ENCODE data around the gene CADM3.

Gene CADM3

GRCh38 chr1:159171254-159171687 is at the start of gene CADM3:
CADM3 (plus strand) TSS chr1:159171615; CDS start chr1:159171766, 151 bp downstream.
- H3K27ac ChIP-seq (ENCODE audit: low read length): no peak within 1 kb of the TSS
- peaks cover 19% of the 10 kb centered on the region for H3K27me3 ChIP-seq (ENCODE audit: insufficient read depth, low read length)
- no peaks in the 10 kb centered on the region; the same call in 1 of the 2 replicates for H3K36me3 ChIP-seq (ENCODE audit: insufficient read depth, low read depth, low read length)
- H3K4me3 ChIP-seq (ENCODE audit: low read length): peak within 1 kb of the TSS; percentile 97
- peaks cover 10% of the 10 kb centered on the region; the same call in 1 of the 2 replicates for H3K4me1 ChIP-seq (ENCODE audit: insufficient read depth, low read length)
- H3K9ac ChIP-seq (ENCODE audit: low read depth, low read length): peak within 1 kb of the TSS; percentile 59; the same call in 1 of the 2 replicates
- no peaks in the 10 kb centered on the region for H3K9me3 ChIP-seq (ENCODE audit: insufficient read depth, low read depth, low read length)

GRCh38 chr1:159122005-159122621 is 49.3 kb upstream of the CADM3 start:
- Histone ChIP-seq H3K36me3 (ENCODE audit: insufficient read depth, low read depth, low read length) (no peaks in the 10 kb centered on the region), H3K27ac (ENCODE audit: low read length) (no peak overlapping the region), H3K4me3 (ENCODE audit: low read length) (no peak overlapping the region), H3K9me3 (ENCODE audit: insufficient read depth, low read depth, low read length) (no peaks in the 10 kb centered on the region; the same call in 1 of the 2 replicates), H3K27me3 (ENCODE audit: insufficient read depth, low read length) (no peaks in the 10 kb centered on the region), H3K9ac (ENCODE audit: low read depth, low read length) (no peak overlapping the region), H3K4me1 (ENCODE audit: insufficient read depth, low read length) (peaks cover 4% of the 10 kb centered on the region)

- no peaks in the 10 kb centered on the region for H3K27me3 ChIP-seq (ENCODE audit: insufficient read depth, low read length)
- H3K4me3 ChIP-seq (ENCODE audit: low read length): no peak overlapping the region
- no peaks in the 10 kb centered on the region; the same call in 1 of the 2 replicates for H3K9me3 ChIP-seq (ENCODE audit: insufficient read depth, low read depth, low read length)
- no peak overlapping the region for H3K27ac ChIP-seq (ENCODE audit: low read length)
- H3K9ac ChIP-seq (ENCODE audit: low read depth, low read length): no peak overlapping the region
- peaks cover 4% of the 10 kb centered on the region for H3K4me1 ChIP-seq (ENCODE audit: insufficient read depth, low read length)
- no peaks in the 10 kb centered on the region for H3K36me3 ChIP-seq (ENCODE audit: insufficient read depth, low read depth, low read length)
Observed at GRCh38 chr1:159123587-159123986, 47.8 kb upstream of the CADM3 start.

- Histone ChIP-seq H3K9ac (ENCODE audit: low read depth, low read length) (no peak overlapping the region), H3K4me3 (ENCODE audit: low read length) (no peak overlapping the region), H3K9me3 (ENCODE audit: insufficient read depth, low read depth, low read length) (no peaks in the 10 kb centered on the region), H3K36me3 (ENCODE audit: insufficient read depth, low read depth, low read length) (no peaks in the 10 kb centered on the region), H3K27ac (ENCODE audit: low read length) (no peak overlapping the region), H3K27me3 (ENCODE audit: insufficient read depth, low read length) (no peaks in the 10 kb centered on the region), H3K4me1 (ENCODE audit: insufficient read depth, low read length) (no peaks in the 10 kb centered on the region)
Observed at GRCh38 chr1:159132271-159132881, 39.0 kb upstream of the CADM3 start.

- H3K4me3 ChIP-seq (ENCODE audit: low read length): no peak overlapping the region
- H3K4me1 ChIP-seq (ENCODE audit: insufficient read depth, low read length): no peaks in the 10 kb centered on the region; the same call in 1 of the 2 replicates
- no peaks in the 10 kb centered on the region for H3K27me3 ChIP-seq (ENCODE audit: insufficient read depth, low read length)
Observed at GRCh38 chr1:159140474-159140873, 30.9 kb upstream of the CADM3 start.

GRCh38 chr1:159141584-159142390 is 29.6 kb upstream of the CADM3 start:
- no peaks in the 10 kb centered on the region; the same call in 1 of the 2 replicates for H3K4me1 ChIP-seq (ENCODE audit: insufficient read depth, low read length)
- H3K36me3 ChIP-seq (ENCODE audit: insufficient read depth, low read depth, low read length): no peaks in the 10 kb centered on the region
- no peaks in the 10 kb centered on the region for H3K9me3 ChIP-seq (ENCODE audit: insufficient read depth, low read depth, low read length)
- no peak overlapping the region for H3K27ac ChIP-seq (ENCODE audit: low read length)
- peak overlapping the region; percentile 35; the same call in 1 of the 2 replicates for H3K9ac ChIP-seq (ENCODE audit: low read depth, low read length)
- H3K27me3 ChIP-seq (ENCODE audit: insufficient read depth, low read length): no peaks in the 10 kb centered on the region
- peak overlapping the region; percentile 49 for H3K4me3 ChIP-seq (ENCODE audit: low read length)

More at GRCh38 chr1:159140474-159140873, 30.9 kb upstream of the CADM3 start:
- Histone ChIP-seq H3K9ac (ENCODE audit: low read depth, low read length) (no peak overlapping the region), H3K27ac (ENCODE audit: low read length) (no peak overlapping the region), H3K36me3 (ENCODE audit: insufficient read depth, low read depth, low read length) (no peaks in the 10 kb centered on the region), H3K9me3 (ENCODE audit: insufficient read depth, low read depth, low read length) (no peaks in the 10 kb centered on the region)

GRCh38 chr1:159142391-159142663 is 29.1 kb upstream of the CADM3 start:
- H3K4me3 ChIP-seq (ENCODE audit: low read length): peak overlapping the region; percentile 49; the same call in 1 of the 2 replicates
- H3K9ac ChIP-seq (ENCODE audit: low read depth, low read length): peak overlapping the region; percentile 35; the same call in 1 of the 2 replicates
- no peaks in the 10 kb centered on the region for H3K36me3 ChIP-seq (ENCODE audit: insufficient read depth, low read depth, low read length)
- no peaks in the 10 kb centered on the region; the same call in 1 of the 2 replicates for H3K4me1 ChIP-seq (ENCODE audit: insufficient read depth, low read length)
- no peak overlapping the region for H3K27ac ChIP-seq (ENCODE audit: low read length)
- H3K27me3 ChIP-seq (ENCODE audit: insufficient read depth, low read length): no peaks in the 10 kb centered on the region
- no peaks in the 10 kb centered on the region for H3K9me3 ChIP-seq (ENCODE audit: insufficient read depth, low read depth, low read length)

GRCh38 chr1:159142726-159143510 is 28.5 kb upstream of the CADM3 start:
- H3K27ac ChIP-seq (ENCODE audit: low read length): no peak overlapping the region
- H3K4me1 ChIP-seq (ENCODE audit: insufficient read depth, low read length): no peaks in the 10 kb centered on the region; the same call in 1 of the 2 replicates
- H3K36me3 ChIP-seq (ENCODE audit: insufficient read depth, low read depth, low read length): no peaks in the 10 kb centered on the region
- H3K27me3 ChIP-seq (ENCODE audit: insufficient read depth, low read length): no peaks in the 10 kb centered on the region
- no peak overlapping the region for H3K9ac ChIP-seq (ENCODE audit: low read depth, low read length)
- no peak overlapping the region for H3K4me3 ChIP-seq (ENCODE audit: low read length)
- H3K9me3 ChIP-seq (ENCODE audit: insufficient read depth, low read depth, low read length): no peaks in the 10 kb centered on the region

- no peaks in the 10 kb centered on the region for H3K36me3 ChIP-seq (ENCODE audit: insufficient read depth, low read depth, low read length)
- no peak overlapping the region for H3K27ac ChIP-seq (ENCODE audit: low read length)
- no peaks in the 10 kb centered on the region for H3K27me3 ChIP-seq (ENCODE audit: insufficient read depth, low read length)
- H3K4me3 ChIP-seq (ENCODE audit: low read length): no peak overlapping the region
- H3K9me3 ChIP-seq (ENCODE audit: insufficient read depth, low read depth, low read length): no peaks in the 10 kb centered on the region
- H3K4me1 ChIP-seq (ENCODE audit: insufficient read depth, low read length): no peaks in the 10 kb centered on the region; the same call in 1 of the 2 replicates
- no peak overlapping the region for H3K9ac ChIP-seq (ENCODE audit: low read depth, low read length)
Observed at GRCh38 chr1:159144571-159144970, 26.8 kb upstream of the CADM3 start.

GRCh38 chr1:159146980-159147379 is 24.4 kb upstream of the CADM3 start:
- no peaks in the 10 kb centered on the region for H3K36me3 ChIP-seq (ENCODE audit: insufficient read depth, low read depth, low read length)
- no peaks in the 10 kb centered on the region for H3K27me3 ChIP-seq (ENCODE audit: insufficient read depth, low read length)
- no peaks in the 10 kb centered on the region for H3K9me3 ChIP-seq (ENCODE audit: insufficient read depth, low read depth, low read length)
- H3K27ac ChIP-seq (ENCODE audit: low read length): no peak overlapping the region
- H3K4me3 ChIP-seq (ENCODE audit: low read length): no peak overlapping the region
- H3K4me1 ChIP-seq (ENCODE audit: insufficient read depth, low read length): no peaks in the 10 kb centered on the region; the same call in 1 of the 2 replicates
- H3K9ac ChIP-seq (ENCODE audit: low read depth, low read length): no peak overlapping the region

- no peaks in the 10 kb centered on the region for H3K9me3 ChIP-seq (ENCODE audit: insufficient read depth, low read depth, low read length)
- H3K4me3 ChIP-seq (ENCODE audit: low read length): no peak overlapping the region
- H3K9ac ChIP-seq (ENCODE audit: low read depth, low read length): no peak overlapping the region
- H3K4me1 ChIP-seq (ENCODE audit: insufficient read depth, low read length): no peaks in the 10 kb centered on the region
- no peaks in the 10 kb centered on the region for H3K27me3 ChIP-seq (ENCODE audit: insufficient read depth, low read length)
- no peak overlapping the region for H3K27ac ChIP-seq (ENCODE audit: low read length)
- no peaks in the 10 kb centered on the region for H3K36me3 ChIP-seq (ENCODE audit: insufficient read depth, low read depth, low read length)
Observed at GRCh38 chr1:159152031-159152430, 19.4 kb upstream of the CADM3 start.
